Activated T-helper 2 cell treated with anti-CD3 and anti-CD28 coated beads, Interferon-gamma antibody, Interleukin-2, Interleukin-4, amounts not matched to agents 10 μg/mL and 5 μg/mL and 100 μg/mL, durations not matched to agents 14 hours and 24 hours and 36 hours (primary cell): Measurements from ENCODE around the gene CHMP1B. TPM values are rescaled to one million over a fixed set of nuclear protein-coding genes. Genes with fewer than 3 reads are reported as not detected.
"Not testable (repeated sequence)": the region's sequence is repeated elsewhere in the genome, so short reads cannot be mapped to it uniquely, and the experiment has no call there.

Experiments
- DNase-seq: peaks from one replicate; pipeline ENCODE4 v3.0.0; 2021; ENCODE audit warnings: low spot score
- H3K27ac Mint-ChIP-seq: one replicate; pipeline ENCODE4 v1.8.0; 2021; ENCODE audit warnings: mixed read lengths
- H3K27me3 Mint-ChIP-seq: one replicate; pipeline ENCODE4 v1.8.0; 2021; ENCODE audit warnings: low read depth, mixed read lengths
- H3K36me3 Mint-ChIP-seq: one replicate; pipeline ENCODE4 v1.8.0; 2021; ENCODE audit warnings: low read depth, mixed read lengths
- H3K4me1 Mint-ChIP-seq: one replicate; pipeline ENCODE4 v1.8.0; 2021; ENCODE audit warnings: low read depth, mixed read lengths
- H3K4me3 Mint-ChIP-seq: one replicate; pipeline ENCODE4 v1.8.0; 2021; ENCODE audit warnings: low read depth, mild to moderate bottlenecking, moderate library complexity, mixed read lengths
- H3K9me3 Mint-ChIP-seq: one replicate; pipeline ENCODE4 v1.8.0; 2021; ENCODE audit warnings: mixed read lengths
- intact Hi-C: fragments of 100-400 bp; cut with micrococcal nuclease; formaldehyde crosslinking; loops from one replicate; pipeline ENCODE4 v1.15.1; 2023
- total RNA-seq: library from RNA; stranded (reverse); gene quantifications from 2 replicates; pipeline ENCODE4 v1.2.3, GENCODE V29; 2022

The CHMP1B gene
- total RNA-seq, 1 donor from 2014 or later, result 28.3 TPM

DNA sequence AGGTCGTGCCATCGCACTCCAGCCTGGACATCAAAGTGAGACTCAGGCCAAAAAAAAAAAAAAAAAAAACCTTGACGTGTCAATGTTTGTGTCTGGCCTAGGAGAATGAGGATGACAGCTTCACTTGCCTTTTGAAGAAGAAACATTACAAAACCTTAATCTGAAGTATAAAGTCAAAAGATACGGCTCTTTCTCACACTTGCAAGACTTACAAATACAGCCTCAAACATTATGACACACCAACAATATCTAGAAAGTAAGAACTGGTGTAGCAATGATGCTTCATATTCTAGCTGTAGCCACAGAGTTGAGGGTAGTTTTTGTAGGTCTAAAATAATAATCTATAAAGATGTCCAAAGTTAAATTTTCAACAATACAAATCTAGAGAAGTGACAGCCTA, 31.4 kb downstream of the CHMP1B start:
- Mint-ChIP-seq H3K4me3 (no peak overlapping the region), H3K36me3 (peaks cover 35% of the 10 kb centered on the region), H3K4me1 (peaks cover 13% of the 10 kb centered on the region), H3K27ac (no peak overlapping the region), H3K27me3 (no peaks in the 10 kb centered on the region), H3K9me3 (no peaks in the 10 kb centered on the region)
- intact Hi-C loops, result no loop called here
- no peak for DNase-seq

DNA sequence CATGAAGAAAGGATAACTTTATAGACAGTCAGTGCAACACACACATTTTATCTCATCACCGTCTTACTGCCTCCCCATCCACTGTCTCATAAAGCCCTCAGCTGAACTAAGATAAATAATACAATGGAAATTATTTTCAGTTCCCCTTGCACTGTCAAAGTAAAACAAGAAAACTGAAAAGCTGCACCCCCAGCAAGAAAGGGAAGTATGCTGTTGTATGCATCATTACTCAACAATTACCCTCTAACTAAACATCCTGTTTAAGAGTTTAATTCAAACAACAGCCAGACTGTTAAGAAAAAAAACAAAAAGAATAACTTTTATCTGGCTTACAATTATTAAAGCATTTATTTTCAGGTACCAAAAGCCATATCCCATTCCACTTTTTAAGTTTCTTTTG, 31.9 kb downstream of the CHMP1B start:
- no peaks in the 10 kb centered on the region for H3K27me3 Mint-ChIP-seq
- no peak overlapping the region for H3K4me3 Mint-ChIP-seq
- intact Hi-C loops, result no loop called here
- peaks cover 18% of the 10 kb centered on the region for H3K4me1 Mint-ChIP-seq
- no peak overlapping the region for H3K27ac Mint-ChIP-seq
- peaks cover 40% of the 10 kb centered on the region for H3K36me3 Mint-ChIP-seq
- no peaks in the 10 kb centered on the region for H3K9me3 Mint-ChIP-seq
- no peak for DNase-seq

DNA sequence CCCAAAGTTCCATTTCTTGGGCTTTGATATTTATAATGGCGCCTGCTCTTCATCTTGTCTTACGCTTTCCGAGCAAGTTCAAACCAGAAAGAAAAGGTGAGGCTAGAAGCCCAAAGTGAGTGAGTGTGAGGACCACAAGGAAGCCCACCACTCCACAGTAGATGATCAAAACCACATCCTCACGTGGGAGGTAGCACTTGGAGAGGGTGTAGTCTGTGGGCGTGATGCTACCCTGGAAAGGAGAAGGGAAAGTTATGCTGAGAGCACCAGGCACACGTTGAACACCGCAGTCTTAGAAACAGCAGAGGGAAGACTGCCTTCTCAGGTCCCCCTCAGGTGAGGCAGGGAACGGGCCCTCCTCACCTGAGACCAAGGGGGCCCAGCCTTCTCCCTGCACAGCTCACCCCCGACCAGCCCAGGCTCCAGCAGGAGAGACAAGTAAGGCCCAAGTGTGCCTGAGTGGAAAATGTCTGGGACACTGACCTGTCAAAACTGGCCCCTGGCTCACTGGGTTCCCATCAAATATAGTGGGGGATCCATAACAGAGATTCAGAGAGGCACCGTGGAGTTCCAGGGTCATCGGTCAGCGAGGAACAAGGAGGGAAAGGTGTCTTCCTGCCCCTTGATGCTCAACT, 33.3 kb downstream of the CHMP1B start:
- Mint-ChIP-seq H3K27ac (no peak overlapping the region), H3K27me3 (no peaks in the 10 kb centered on the region), H3K36me3 (peaks cover 54% of the 10 kb centered on the region)

DNA sequence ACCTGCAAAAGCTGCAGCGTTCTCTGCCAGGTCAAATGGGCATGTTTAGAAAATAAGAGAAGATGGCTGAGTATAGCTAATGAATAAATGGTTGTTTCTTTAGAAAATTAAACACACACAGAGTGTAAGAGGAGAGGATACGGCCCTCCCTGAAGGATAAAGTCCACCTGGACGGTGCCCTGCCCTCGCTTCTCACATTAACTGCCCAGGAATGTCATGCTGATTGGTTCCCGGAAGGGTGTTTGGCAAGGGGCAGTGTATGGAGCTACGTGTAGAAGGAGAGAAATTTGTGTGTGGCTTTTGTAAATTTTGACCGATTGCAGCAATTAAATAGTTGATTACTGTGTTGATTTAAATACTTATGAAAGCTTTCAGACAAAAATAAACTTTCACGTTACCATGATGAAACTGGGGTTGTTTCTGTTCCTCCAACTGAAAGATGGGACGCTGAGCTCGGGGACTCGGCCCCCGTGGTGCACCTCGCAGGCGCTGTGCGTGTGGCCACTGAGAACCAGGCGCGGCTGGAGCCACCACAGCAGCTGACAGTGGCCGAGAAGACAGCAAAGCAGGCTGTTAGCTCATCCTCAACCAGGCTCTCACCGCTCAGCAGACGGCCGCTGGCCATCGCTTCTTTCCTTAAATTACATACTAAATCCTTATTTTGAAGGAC, 34.2 kb downstream of the CHMP1B start:
- no peak overlapping the region for H3K4me3 Mint-ChIP-seq
- H3K36me3 Mint-ChIP-seq, result peaks cover 61% of the 10 kb centered on the region
- no peaks in the 10 kb centered on the region for H3K9me3 Mint-ChIP-seq
- intact Hi-C loops, result no loop called here
- no peak for DNase-seq
- no peaks in the 10 kb centered on the region for H3K27me3 Mint-ChIP-seq
- no peak overlapping the region for H3K27ac Mint-ChIP-seq
- H3K4me1 Mint-ChIP-seq, result peaks cover 23% of the 10 kb centered on the region

More for the DNA sequence above, 33.3 kb downstream of the CHMP1B start:
- no peak for DNase-seq
- H3K4me1 Mint-ChIP-seq, result peaks cover 23% of the 10 kb centered on the region
- intact Hi-C loops, result no loop called here
- H3K4me3 Mint-ChIP-seq, result no peak overlapping the region
- no peaks in the 10 kb centered on the region for H3K9me3 Mint-ChIP-seq

DNA sequence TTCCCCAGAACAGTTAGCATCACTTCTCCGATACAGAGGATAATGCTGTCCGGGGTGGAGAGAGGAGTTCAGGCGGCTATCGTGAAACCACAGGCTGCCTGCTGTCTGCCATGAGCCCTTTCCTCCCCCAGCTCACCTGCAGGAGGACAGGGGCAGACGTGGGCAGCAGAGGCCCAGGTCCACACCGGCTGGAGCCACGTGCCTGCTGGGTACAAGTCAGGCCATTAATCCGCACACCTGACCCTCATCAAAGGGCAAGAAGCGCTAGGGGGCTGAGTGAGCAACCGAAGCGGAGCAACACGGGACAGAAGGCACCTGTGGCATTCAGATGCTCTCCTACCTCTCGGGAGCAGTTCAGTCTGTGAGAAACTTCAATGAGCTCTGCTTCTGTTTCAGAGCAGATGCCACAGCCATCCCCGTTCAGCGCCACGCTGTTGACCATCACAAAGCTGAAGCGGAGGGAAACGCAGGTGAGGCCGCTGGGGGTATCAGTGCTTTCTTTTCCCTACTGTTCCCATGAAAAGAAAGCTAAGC, 35.4 kb downstream of the CHMP1B start:
- no peak overlapping the region for H3K27ac Mint-ChIP-seq
- peaks cover 23% of the 10 kb centered on the region for H3K4me1 Mint-ChIP-seq
- intact Hi-C loops, result loop anchor here (1.0 kb wide), 1 partner anchor 22 kb away; the partner anchor contains the start of gene MPPE1
- no peaks in the 10 kb centered on the region for H3K9me3 Mint-ChIP-seq
- peaks cover 65% of the 10 kb centered on the region for H3K36me3 Mint-ChIP-seq
- H3K27me3 Mint-ChIP-seq, result no peaks in the 10 kb centered on the region
- no peak for DNase-seq
- no peak overlapping the region for H3K4me3 Mint-ChIP-seq

DNA sequence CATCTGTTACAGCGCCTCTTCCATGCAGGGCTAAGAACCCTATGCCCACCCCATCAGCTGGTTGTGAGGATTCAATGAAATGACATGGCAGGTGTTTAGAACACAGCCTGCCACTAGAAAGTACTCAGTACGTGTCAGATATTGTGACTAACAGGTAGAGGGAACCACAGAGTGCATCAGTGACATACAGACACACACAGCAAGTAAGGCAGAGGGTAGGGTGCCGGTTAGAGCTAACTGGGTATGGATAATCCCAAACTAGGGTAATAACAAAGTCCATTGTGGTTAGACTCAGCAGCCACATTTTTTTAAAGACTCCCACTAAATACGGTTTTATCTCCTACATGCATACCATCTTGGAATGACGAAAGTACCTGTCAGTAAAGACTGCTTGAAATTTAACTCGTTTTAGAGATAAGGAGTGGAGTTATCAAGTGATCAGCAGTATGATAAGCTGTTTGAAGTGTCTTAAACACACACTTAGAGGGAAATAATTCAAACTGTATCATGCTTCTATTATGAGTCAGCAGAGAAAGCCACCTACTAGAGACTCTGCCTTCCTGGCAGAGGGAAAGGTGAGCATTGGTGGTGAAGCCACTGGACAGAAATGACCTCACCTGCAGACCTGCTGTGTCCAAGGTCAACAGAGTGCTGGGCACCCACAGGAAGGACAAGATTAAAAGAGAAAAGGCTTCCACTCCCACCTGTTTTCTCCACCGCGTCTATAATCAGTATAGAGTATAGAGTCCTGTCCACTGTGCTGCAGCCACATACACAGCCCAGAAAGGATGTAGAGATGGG, 36.3 kb downstream of the CHMP1B start:
- H3K27me3 Mint-ChIP-seq, result no peaks in the 10 kb centered on the region
- H3K4me3 Mint-ChIP-seq, result no peak overlapping the region
- intact Hi-C loops, result loop anchor here (1.0 kb wide), 1 partner anchor 21 kb away; the partner anchor contains the start of gene MPPE1
- DNase-seq, result no peak
- H3K4me1 Mint-ChIP-seq, result peaks cover 23% of the 10 kb centered on the region
- peak overlapping the region; percentile 62 for H3K27ac Mint-ChIP-seq
- no peaks in the 10 kb centered on the region for H3K9me3 Mint-ChIP-seq
- H3K36me3 Mint-ChIP-seq, result peaks cover 62% of the 10 kb centered on the region

DNA sequence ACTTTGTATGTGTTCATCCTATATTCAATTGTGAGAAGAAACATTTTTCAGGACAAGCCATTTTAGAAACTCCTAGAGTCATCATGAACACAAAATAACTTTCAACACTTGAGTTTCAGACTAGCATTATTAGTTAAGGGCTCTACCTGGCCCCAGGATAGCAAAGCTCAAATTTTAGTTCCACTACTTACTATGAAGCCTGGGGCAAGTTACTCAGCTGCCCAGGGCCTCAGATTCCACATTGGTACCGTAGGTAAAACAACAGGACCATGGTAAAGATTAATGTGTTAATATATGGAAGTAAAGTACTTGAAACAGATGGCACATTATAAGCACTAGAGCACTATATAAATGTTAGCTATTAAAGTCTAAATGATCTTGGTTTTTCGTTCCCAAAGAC, 37.5 kb downstream of the CHMP1B start:
- intact Hi-C loops, result no loop called here
- Mint-ChIP-seq H3K27ac (no peak overlapping the region), H3K36me3 (peaks cover 70% of the 10 kb centered on the region), H3K4me1 (peaks cover 26% of the 10 kb centered on the region), H3K9me3 (no peaks in the 10 kb centered on the region), H3K4me3 (no peak overlapping the region), H3K27me3 (no peaks in the 10 kb centered on the region)
- DNase-seq, result no peak

DNA sequence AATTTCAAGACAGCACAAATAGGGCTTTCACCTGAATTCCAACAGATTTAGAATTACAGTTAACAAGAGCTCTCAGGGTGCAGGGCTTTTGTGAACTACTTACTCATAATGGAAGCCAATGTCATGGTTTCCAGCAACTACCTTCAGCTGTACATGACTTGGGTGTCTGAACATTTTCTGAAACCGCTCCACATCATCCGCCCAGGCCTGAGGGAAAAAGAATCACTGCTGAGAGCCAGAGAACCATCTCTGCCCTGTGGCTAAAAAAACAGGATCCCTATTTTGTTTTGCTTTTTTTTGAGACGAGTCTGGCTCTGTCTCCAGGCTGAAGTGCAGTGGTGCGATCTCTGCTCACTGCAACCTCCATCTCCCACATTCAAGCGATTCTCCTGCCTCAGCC, 38.1 kb downstream of the CHMP1B start:
- Mint-ChIP-seq H3K27me3 (no peaks in the 10 kb centered on the region), H3K27ac (no peak overlapping the region), H3K36me3 (peaks cover 70% of the 10 kb centered on the region), H3K9me3 (no peaks in the 10 kb centered on the region), H3K4me3 (no peak overlapping the region), H3K4me1 (peaks cover 28% of the 10 kb centered on the region)
- no peak for DNase-seq
- intact Hi-C loops, result no loop called here

DNA sequence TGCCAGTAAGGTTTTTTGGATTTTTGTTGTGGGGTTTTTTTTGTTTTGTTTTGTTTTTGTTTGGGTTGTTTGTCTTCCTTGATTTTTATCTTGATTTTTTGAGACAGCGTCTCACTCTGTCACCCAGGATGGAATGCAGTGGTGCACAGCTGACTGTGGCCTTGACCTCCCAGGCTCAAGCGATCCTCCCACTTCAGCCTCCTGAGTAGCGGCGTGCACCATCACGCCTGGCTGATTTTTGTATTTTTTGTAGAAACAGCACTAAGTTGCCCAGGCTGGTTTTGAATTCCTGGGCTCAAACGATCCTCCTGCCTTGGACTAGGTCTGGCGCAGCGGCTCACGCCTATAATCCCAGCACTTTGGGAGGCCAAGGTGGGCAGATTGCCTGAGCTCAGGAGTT, 40.5 kb downstream of the CHMP1B start:
- Mint-ChIP-seq H3K27me3 (no peaks in the 10 kb centered on the region), H3K9me3 (no peaks in the 10 kb centered on the region), H3K27ac (no peak overlapping the region), H3K36me3 (peaks cover 69% of the 10 kb centered on the region), H3K4me1 (peaks cover 24% of the 10 kb centered on the region), H3K4me3 (no peak overlapping the region)
- DNase-seq, result no peak
- intact Hi-C loops, result no loop called here

DNA sequence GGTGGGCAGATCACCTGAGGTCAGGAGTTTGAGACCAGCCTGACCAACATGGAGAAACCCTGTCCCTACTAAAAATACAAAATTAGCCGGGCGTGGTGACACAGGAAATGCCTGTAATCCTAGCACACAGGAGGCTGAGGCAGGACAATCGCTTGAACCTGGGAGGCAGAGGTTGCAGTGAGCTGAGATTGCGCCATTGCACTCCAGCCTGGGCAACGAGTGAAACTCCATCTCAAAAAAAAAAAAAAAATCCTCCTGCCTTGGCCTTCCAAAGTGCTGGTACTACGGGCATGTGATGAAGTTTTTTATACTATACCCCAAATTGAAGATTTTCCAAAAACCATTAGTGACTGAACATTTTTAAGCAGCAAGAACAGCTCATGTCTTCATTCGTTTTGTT, 41.2 kb downstream of the CHMP1B start:
- peaks cover 70% of the 10 kb centered on the region for H3K36me3 Mint-ChIP-seq
- H3K4me1 Mint-ChIP-seq, result peaks cover 17% of the 10 kb centered on the region
- H3K9me3 Mint-ChIP-seq, intact Hi-C loops, H3K27me3 Mint-ChIP-seq, H3K27ac Mint-ChIP-seq, DNase-seq, H3K4me3 Mint-ChIP-seq: not testable (repeated sequence)

DNA sequence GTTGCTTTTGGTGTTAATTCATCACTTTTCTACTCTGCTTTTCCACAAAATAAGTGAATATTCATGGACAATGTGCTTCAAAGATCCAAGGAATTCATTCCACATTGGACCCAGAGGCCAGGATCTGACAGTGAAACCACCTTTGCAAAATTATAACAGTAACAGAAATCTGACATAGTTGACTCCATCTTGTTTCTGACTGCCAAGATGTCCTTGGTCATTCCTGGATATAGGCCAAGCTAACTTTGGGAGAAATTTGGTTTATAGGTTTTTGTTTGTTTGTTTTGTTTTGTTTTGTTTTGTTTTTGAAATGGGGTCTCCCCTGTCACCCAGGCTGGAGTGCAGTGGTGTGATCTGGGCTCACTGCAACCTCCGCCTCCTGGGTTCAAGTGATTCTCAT, 46.6 kb downstream of the CHMP1B start:
- DNase-seq, result no peak
- Mint-ChIP-seq H3K4me1 (peaks cover 7% of the 10 kb centered on the region), H3K36me3 (peaks cover 58% of the 10 kb centered on the region), H3K27me3 (no peaks in the 10 kb centered on the region), H3K27ac (no peak overlapping the region), H3K9me3 (no peaks in the 10 kb centered on the region), H3K4me3 (no peak overlapping the region)
- intact Hi-C loops, result no loop called here

DNA sequence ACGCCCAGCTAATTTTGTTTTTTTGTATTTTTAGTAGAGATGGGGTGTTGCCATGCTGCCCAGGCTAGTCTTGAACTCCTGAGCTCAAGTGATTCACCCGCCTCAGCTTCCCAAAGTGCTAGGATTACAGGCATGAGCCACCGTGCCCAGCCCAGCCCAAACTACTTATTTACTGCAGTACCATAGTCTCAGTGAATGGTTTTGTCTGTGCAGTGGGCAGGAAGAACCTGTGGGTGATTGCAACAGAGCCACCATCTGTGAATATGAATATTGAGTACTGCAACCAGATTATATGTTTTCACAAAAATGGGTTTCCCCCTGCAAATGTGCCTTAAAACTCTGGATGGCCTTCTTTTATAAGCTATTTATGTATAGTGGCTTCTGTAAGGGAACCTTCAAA, 47.9 kb downstream of the CHMP1B start:
- intact Hi-C loops, result no loop called here
- Mint-ChIP-seq H3K9me3 (no peaks in the 10 kb centered on the region), H3K27ac (no peak overlapping the region), H3K4me3 (no peak overlapping the region), H3K4me1 (peaks cover 4% of the 10 kb centered on the region), H3K27me3 (no peaks in the 10 kb centered on the region), H3K36me3 (peaks cover 50% of the 10 kb centered on the region)
- no peak for DNase-seq
